AG20443 (cell line): ENCODE measurements around the gene VSIR.
A peak's percentile ranks its signal among the peaks of the same experiment; 100 is the strongest.

ENCODE experiments used
- DNase-seq: peaks from one replicate; pipeline ENCODE4 v3.0.0; 2012; ENCODE audit warnings: low spot score, mixed read lengths

Gene VSIR

GRCh38 chr10:71747039-71747531 lies 26.2 kb downstream of the VSIR start:
- DNase-seq: no peak

- no peak for DNase-seq
Measured at GRCh38 chr10:71746344-71747037, 26.8 kb downstream of the VSIR start.

- no peak for DNase-seq
Measured at GRCh38 chr10:71745664-71746250, 27.6 kb downstream of the VSIR start.

- no peak for DNase-seq
Measured at GRCh38 chr10:71744897-71745663, 28.2 kb downstream of the VSIR start.

- no peak for DNase-seq
Measured at GRCh38 chr10:71743866-71744265, 29.5 kb downstream of the VSIR start.

GRCh38 chr10:71743089-71743838 lies 30.1 kb downstream of the VSIR start:
- no peak for DNase-seq

- no peak for DNase-seq
Measured at GRCh38 chr10:71742301-71743088, 30.8 kb downstream of the VSIR start.

- DNase-seq: no peak
Measured at GRCh38 chr10:71741671-71742070, 31.6 kb downstream of the VSIR start.

GRCh38 chr10:71741029-71741428 lies 32.3 kb downstream of the VSIR start:
- no peak for DNase-seq

GRCh38 chr10:71740069-71740653 lies 33.2 kb downstream of the VSIR start:
- peak; percentile 62 for DNase-seq

- no peak for DNase-seq
Measured at GRCh38 chr10:71739358-71739900, 33.9 kb downstream of the VSIR start.

- DNase-seq: peak; percentile 69
Measured at GRCh38 chr10:71737834-71738197, 35.5 kb downstream of the VSIR start.

- no peak for DNase-seq
Measured at GRCh38 chr10:71737001-71737833, 36.1 kb downstream of the VSIR start.

- no peak for DNase-seq
Measured at GRCh38 chr10:71736570-71736952, 36.8 kb downstream of the VSIR start.

- no peak for DNase-seq
Measured at GRCh38 chr10:71735709-71736569, 37.4 kb downstream of the VSIR start.

GRCh38 chr10:71734797-71735196 lies 38.5 kb downstream of the VSIR start:
- no peak for DNase-seq

GRCh38 chr10:71731791-71732190 lies 41.5 kb downstream of the VSIR start:
- DNase-seq: no peak

GRCh38 chr10:71729161-71729636 lies 44.1 kb downstream of the VSIR start:
- DNase-seq: no peak
